H1 (cell line): Measurements from ENCODE around the gene SGCE. TPM values are rescaled to one million over a fixed set of nuclear protein-coding genes. Genes with fewer than 3 reads are reported as not detected.

ENCODE experiments used
- CTCF ChIA-PET: fragments of 300-600 bp; sonication (Branson Sonifier 250); formaldehyde crosslinking; loops from one replicate; lab custom pipeline; 2021; ENCODE audit not compliant: partially characterized antibody; lab: Charles Lee
- POLR2A ChIA-PET: fragments of 300-600 bp; sonication (Branson Sonifier 250); formaldehyde crosslinking; loops from one replicate; lab custom pipeline; 2021; ENCODE audit warnings: inconsistent platforms; ENCODE audit not compliant: partially characterized antibody; lab: Charles Lee
- DNase-seq, 2 experiments: peaks; one replicate each; pipeline versions ENCODE4 v3.0.0 to v3.0.0-alpha.2; 2010 to 2022; ENCODE audit warnings: low spot score in 2 of 2, low read depth in 1 of 2, mixed read lengths in 1 of 2
- FAIRE-seq: peaks from 2 replicates; lab custom pipeline; 2011; peaks lifted over from hg19 to GRCh38; lab: Jason Lieb, UNC
- H2AFZ ChIP-seq: 2 replicates; pipeline ENCODE4 v1.8.1; 2012; ENCODE audit warnings: low read length, inconsistent platforms
- H2AK5ac ChIP-seq: 2 replicates; pipeline ENCODE4 v1.6.1; 2013; ENCODE audit warnings: low read depth, low read length
- H2BK120ac ChIP-seq: replicated peaks from 2 replicates; pipeline ENCODE3; 2013; ENCODE audit warnings: low read depth, low read length, inconsistent platforms
- H2BK12ac ChIP-seq: 2 replicates; pipeline ENCODE4 v1.6.1; 2013; ENCODE audit warnings: low read depth, low read length
- H2BK15ac ChIP-seq: 2 replicates; pipeline ENCODE4 v1.6.1; 2013; ENCODE audit warnings: low read length
- H2BK20ac ChIP-seq: 2 replicates; pipeline ENCODE4 v1.6.1; 2013; ENCODE audit warnings: low read length
- H2BK5ac ChIP-seq: 2 replicates; pipeline ENCODE4 v1.6.1; 2013; ENCODE audit warnings: low read depth, low read length
- H3K14ac ChIP-seq: 2 replicates; pipeline ENCODE4 v1.6.1; 2013; ENCODE audit warnings: inconsistent platforms; ENCODE audit not compliant: insufficient read length
- H3K18ac ChIP-seq: 2 replicates; pipeline ENCODE4 v1.6.1; 2013; ENCODE audit warnings: low read length; ENCODE audit errors: extremely low read depth
- H3K23ac ChIP-seq: 2 replicates; pipeline ENCODE4 v1.6.1; 2013; ENCODE audit warnings: inconsistent platforms; ENCODE audit not compliant: insufficient read length
- H3K23me2 ChIP-seq: 2 replicates; pipeline ENCODE4 v1.6.1; 2013; ENCODE audit warnings: low read depth, low read length
- H3K27ac ChIP-seq: 2 replicates; pipeline ENCODE4 v1.6.1; 2011; ENCODE audit warnings: low read depth, low read length, inconsistent platforms
- H3K27me3 ChIP-seq, 4 experiments: replicated peaks in 1 of 4; 1 replicate in 1 of 4; 2 replicates in 3 of 4; pipeline versions ENCODE4 v1.6.1 to v1.8.1; 2011 to 2013; ENCODE audit warnings: low read length in 3 of 4, mild to moderate bottlenecking in 3 of 4, inconsistent platforms in 2 of 4, mixed read lengths in 2 of 4, moderate library complexity in 1 of 4; ENCODE audit not compliant: control insufficient read depth in 3 of 4, insufficient read depth in 3 of 4; ENCODE audit errors: extremely low read depth in 1 of 4
- H3K36me3 ChIP-seq, 4 experiments: 2 replicates each; pipeline versions ENCODE4 v1.6.1 to v1.8.1; 2011 to 2013; ENCODE audit warnings: mild to moderate bottlenecking in 4 of 4, low read length in 3 of 4, moderate library complexity in 2 of 4, control low read depth in 1 of 4, inconsistent platforms in 1 of 4; ENCODE audit not compliant: insufficient read depth in 4 of 4, control insufficient read depth in 2 of 4
- H3K4ac ChIP-seq: replicated peaks from 2 replicates; pipeline ENCODE3; 2013; ENCODE audit warnings: low read length, low read depth, mixed read lengths, inconsistent platforms; ENCODE audit not compliant: insufficient read length
- H3K4me1 ChIP-seq, 4 experiments: replicated peaks in 1 of 4; 1 replicate in 1 of 4; 2 replicates in 3 of 4; pipeline versions ENCODE4 v1.6.1 to v1.8.1; 2011 to 2013; ENCODE audit warnings: low read length in 3 of 4, inconsistent platforms in 2 of 4, mixed read lengths in 1 of 4; ENCODE audit not compliant: insufficient read depth in 4 of 4, control insufficient read depth in 3 of 4
- H3K4me2 ChIP-seq, 2 experiments: 2 replicates each; pipeline versions ENCODE4 v1.6.1 to v1.8.1; 2011 to 2013; ENCODE audit warnings: low read depth in 2 of 2, low read length in 2 of 2, control low read depth in 1 of 2, inconsistent platforms in 1 of 2, mild to moderate bottlenecking in 1 of 2; ENCODE audit not compliant: insufficient read depth in 1 of 2
- H3K4me3 ChIP-seq, 4 experiments: fragments of 200-600, 300-600 bp in 1 of 4; sonication (generic), shearing (Covaris generic), sonication (Bioruptor Twin) in 1 of 4; 2 replicates each; pipeline versions ENCODE4 v1.5.1 to v1.8.1; 2011 to 2016; ENCODE audit warnings: low read length in 4 of 4, low read depth in 3 of 4, control low read depth in 2 of 4, inconsistent platforms in 2 of 4, mild to moderate bottlenecking in 2 of 4, mixed read lengths in 1 of 4, moderate library complexity in 1 of 4; ENCODE audit not compliant: insufficient read depth in 2 of 4; ENCODE audit errors: extremely low read depth in 1 of 4
- H3K56ac ChIP-seq: replicated peaks from 2 replicates; pipeline ENCODE3; 2013; ENCODE audit warnings: low read depth, mild to moderate bottlenecking, mixed read lengths, low read length, inconsistent platforms; ENCODE audit not compliant: insufficient read length
- H3K79me1 ChIP-seq: 2 replicates; pipeline ENCODE4 v1.6.1; 2013; ENCODE audit warnings: low read depth, low read length, control low read depth
- H3K79me2 ChIP-seq, 2 experiments: 2 replicates each; pipeline versions ENCODE4 v1.6.1 to v1.8.1; 2012 to 2013; ENCODE audit warnings: low read length in 2 of 2, mild to moderate bottlenecking in 2 of 2, inconsistent platforms in 1 of 2; ENCODE audit not compliant: insufficient read depth in 2 of 2, control insufficient read depth in 1 of 2
- H3K9ac ChIP-seq, 4 experiments: replicated peaks in 1 of 4; 1 replicate in 1 of 4; 2 replicates in 3 of 4; pipeline versions ENCODE4 v1.6.1 to v1.8.1; 2011 to 2013; ENCODE audit warnings: low read depth in 3 of 4, low read length in 3 of 4, control low read depth in 2 of 4, mild to moderate bottlenecking in 2 of 4, moderate library complexity in 2 of 4, inconsistent platforms in 1 of 4; ENCODE audit errors: extremely low read depth in 1 of 4
- H3K9me3 ChIP-seq, 2 experiments: 2 replicates each; pipeline versions ENCODE4 v1.6.1 to v1.8.1; 2012 to 2013; ENCODE audit warnings: mild to moderate bottlenecking in 2 of 2, moderate library complexity in 2 of 2, control low read depth in 1 of 2, inconsistent platforms in 1 of 2, low read depth in 1 of 2, low read length in 1 of 2, mixed read lengths in 1 of 2; ENCODE audit not compliant: insufficient read depth in 2 of 2
- H4K20me1 ChIP-seq, 2 experiments: replicated peaks in 1 of 2; 2 replicates each; pipeline versions ENCODE3 to v1.8.1; 2011 to 2013; ENCODE audit warnings: inconsistent platforms in 2 of 2, low read length in 2 of 2, mild to moderate bottlenecking in 1 of 2; ENCODE audit not compliant: insufficient read depth in 2 of 2, control insufficient read depth in 1 of 2
- H4K5ac ChIP-seq: 2 replicates; pipeline ENCODE4 v1.6.1; 2013; ENCODE audit warnings: low read length, low read depth, mixed read lengths, inconsistent platforms; ENCODE audit not compliant: insufficient read length
- H4K8ac ChIP-seq: 2 replicates; pipeline ENCODE4 v1.8.0; 2013; ENCODE audit warnings: mild to moderate bottlenecking, moderate library complexity, low read length, inconsistent platforms; ENCODE audit not compliant: insufficient read depth; ENCODE audit errors: extremely low read depth
- H4K91ac ChIP-seq: replicated peaks from 2 replicates; pipeline ENCODE3; 2013; ENCODE audit warnings: low read length, mixed read lengths, inconsistent platforms; ENCODE audit not compliant: insufficient read length
- ASH2L ChIP-seq: fragments of 200-600, 300-600 bp; sonication (generic); IDR thresholded peaks from one replicate; pipeline ENCODE4 v1.7.1; 2017; ENCODE audit warnings: low read length
- HDAC6 ChIP-seq: IDR thresholded peaks from one replicate; pipeline ENCODE4 v1.7.1; 2012; ENCODE audit warnings: low read depth, mild to moderate bottlenecking, inconsistent platforms, low read length, moderate library complexity
- MAFK ChIP-seq: IDR thresholded peaks from 2 replicates; pipeline ENCODE4 v1.6.1; 2012; ENCODE audit warnings: low read depth, mild to moderate bottlenecking, improper control_type of control experiment, low read length
- RAD21 ChIP-seq, 2 experiments: IDR thresholded peaks in 1 of 2; conservative IDR thresholded peaks in 1 of 2; 2 replicates each; pipeline ENCODE4 v1.6.1; 2011; ENCODE audit warnings: low read depth in 2 of 2, low read length in 2 of 2, improper control_type of control experiment in 1 of 2, inconsistent platforms in 1 of 2, mild to moderate bottlenecking in 1 of 2, moderate library complexity in 1 of 2
- RXRA ChIP-seq: IDR thresholded peaks from 2 replicates; pipeline ENCODE4 v1.6.1; 2011; ENCODE audit warnings: low read depth, mild to moderate bottlenecking, low read length, moderate library complexity; ENCODE audit not compliant: insufficient read depth
- SP2 ChIP-seq: IDR thresholded peaks from 2 replicates; pipeline ENCODE4 v1.6.1; 2012; ENCODE audit warnings: mild to moderate bottlenecking, low read length, inconsistent platforms
- TAF7 ChIP-seq: optimal IDR thresholded peaks from 2 replicates; pipeline ENCODE3; 2011; ENCODE audit warnings: low read depth, mild to moderate bottlenecking, inconsistent platforms, low read length, moderate library complexity, borderline replicate concordance
- TBP ChIP-seq: IDR thresholded peaks from 2 replicates; pipeline ENCODE4 v1.6.1; 2011; ENCODE audit warnings: low read depth, low read length, improper control_type of control experiment
- ZNF274 ChIP-seq: IDR thresholded peaks from 2 replicates; pipeline ENCODE4 v1.7.0; 2012; ENCODE audit warnings: low read length, borderline replicate concordance; ENCODE audit errors: extremely low read depth
- WGBS, 2 experiments: shearing (Covaris generic) in 1 of 2; methylation state at CpG; one replicate each; pipeline versions ENCODE4 v1.1.6 to v1.1.7; 2013 to 2015; ENCODE audit warnings: low lambda C conversion rate in 2 of 2, mixed read lengths in 2 of 2, inconsistent platforms in 1 of 2, low coverage in 1 of 2, missing lambda C conversion rate in 1 of 2; ENCODE audit not compliant: insufficient replicate concordance in 2 of 2, insufficient coverage in 1 of 2, insufficient read length in 1 of 2; ENCODE audit errors: extremely low coverage in 1 of 2, missing lambda C conversion rate in 1 of 2; 5-methylcytosine and 5-hydroxymethylcytosine counted together
- polyA plus RNA-seq, 7 experiments: library from polyadenylated mRNA; depleted of rRNA in 3 of 7; stranded (reverse) in 5 of 7; unstranded in 2 of 7; fragments of >200 nt in 5 of 7; fragments of 200-250 nt in 2 of 7; gene quantifications; 1 replicate in 5 of 7; 2 replicates in 1 of 7; 4 replicates in 1 of 7; pipeline versions ENCODE4 v1.2.1 to v1.2.3, GENCODE V29; 2011 to 2013; ENCODE audit warnings: missing spikeins in 2 of 7, mixed read lengths in 2 of 7
- total RNA-seq: library from RNA; stranded (reverse); fragmentation: NEBNext Ultra II Directional; extraction: Animal tissue kit (Norgen Biotek cat#: 25700); gene quantifications from 2 replicates; pipeline ENCODE4 v1.2.1, GENCODE V29; 2021

Gene SGCE
- total and polyA plus RNA-seq, 2 of the 8 experiments (the other 6 are each of a cell fraction or from before 2014, with no cell fraction given): 12.8 to 25.0 TPM

GRCh38 chr7:94556028-94556427 lies 99.9 kb downstream of the SGCE start:
- TF ChIP-seq RAD21 (IDR thresholded peaks at IDR 0.05 in 1 of 2, conservative IDR thresholded peaks at IDR 0.05 in 1 of 2; ENCODE audit: low read depth in 2 of 2, low read length in 2 of 2): no peak
- no peak for TF ChIP-seq HDAC6
- TF ChIP-seq MAFK: no peak
- TF ChIP-seq ASH2L: no peak
- TF ChIP-seq ZNF274: no peak
- no peak for TF ChIP-seq TAF7
- no peak for TF ChIP-seq RXRA
- no peak for TF ChIP-seq SP2
- TF ChIP-seq TBP: no peak
- TF ChIP-seq, all 59 proteins: peak for 0
- Histone ChIP-seq H3K23ac (no peak overlapping the region), H2BK15ac (no peak overlapping the region), H2BK120ac (no peak overlapping the region), H2BK5ac (no peak overlapping the region), H2AFZ (no peak overlapping the region), H3K27ac (no peak overlapping the region), H3K56ac (no peak overlapping the region), H3K36me3 (peaks cover 0 to 32% (median 2%) of the 10 kb centered on the region in 4 experiments; a peak in 5 of 8 replicates), H3K14ac (no peak overlapping the region), H3K79me1 (no peaks in the 10 kb centered on the region), H3K9ac (no peak overlapping the region), H3K4me3 (no peak overlapping the region), H3K9me3 (no peaks in the 10 kb centered on the region), H4K20me1 (no peaks in the 10 kb centered on the region), H4K8ac (no peak overlapping the region), H2AK5ac (no peak overlapping the region), H2BK12ac (no peak overlapping the region), H4K91ac (no peak overlapping the region), H3K4me2 (no peak overlapping the region), H3K27me3 (no peaks in the 10 kb centered on the region), H2BK20ac (no peak overlapping the region), H3K23me2 (no peaks in the 10 kb centered on the region), H3K79me2 (no peaks in the 10 kb centered on the region), H3K18ac (no peak overlapping the region), H3K4ac (no peak overlapping the region), H3K4me1 (no peaks in the 10 kb centered on the region), H4K5ac (no peak overlapping the region)
- WGBS, 2 experiments: 90% methylated on average over 2 of the region's 2 CpGs; no CpG with 5 or more reads in 1 of the 2 experiments
- POLR2A ChIA-PET: no interaction called here
- DNase-seq (no peak), FAIRE-seq (no peak)
- CTCF ChIA-PET: no interaction called here
